Embryonic facial prominence (tissue), 1 donor: ENCODE measurements around the gene GRIN3A.
"Not testable (repeated sequence)": the region's sequence is repeated elsewhere in the genome, so short reads cannot be mapped to it uniquely, and the experiment has no call there.

Experiments used
- DNase-seq: peaks from one replicate; pipeline ENCODE4 v3.0.0-alpha.2; 2016; ENCODE audit errors: extremely low spot score

GRIN3A gene

DNA sequence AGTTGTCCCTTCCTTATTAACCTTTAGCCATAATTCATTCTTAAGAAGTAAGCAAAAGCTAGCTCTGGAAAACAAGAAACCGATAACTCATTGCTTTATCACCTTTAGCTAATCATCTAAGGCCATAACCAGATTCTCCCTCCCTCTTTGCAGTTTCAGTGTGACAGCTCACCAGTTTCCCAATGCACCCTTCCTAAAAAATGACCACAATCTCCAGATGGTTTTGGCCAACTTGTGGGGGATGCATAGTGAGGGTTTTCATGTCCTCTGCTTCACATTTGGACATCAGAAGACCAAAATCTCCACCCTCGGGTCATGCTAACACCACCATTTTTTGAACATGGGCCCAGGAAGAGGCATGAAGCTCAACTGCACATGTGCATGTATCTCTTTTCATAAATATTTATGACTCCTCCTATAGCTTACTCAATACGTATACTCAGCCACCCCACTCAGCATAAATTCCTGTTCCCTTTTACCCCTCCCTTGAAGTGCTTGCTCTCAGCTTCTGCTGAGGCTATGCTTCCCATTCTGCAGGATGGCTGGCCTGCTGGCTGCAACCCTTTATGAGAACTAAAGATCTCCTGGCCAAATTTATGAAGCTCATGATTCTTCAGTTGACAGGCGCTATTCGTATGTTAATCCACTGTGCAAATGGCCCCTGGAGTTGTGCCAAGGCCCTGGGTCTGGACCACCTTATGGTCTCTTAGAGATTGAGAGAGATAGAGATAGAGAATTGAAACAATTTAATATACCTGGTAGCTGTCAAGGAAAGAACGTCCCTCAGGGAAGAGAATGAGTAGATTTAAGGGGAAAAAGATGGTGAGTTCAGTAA, 158.5 kb downstream of the GRIN3A start:
- no peak for DNase-seq

DNA sequence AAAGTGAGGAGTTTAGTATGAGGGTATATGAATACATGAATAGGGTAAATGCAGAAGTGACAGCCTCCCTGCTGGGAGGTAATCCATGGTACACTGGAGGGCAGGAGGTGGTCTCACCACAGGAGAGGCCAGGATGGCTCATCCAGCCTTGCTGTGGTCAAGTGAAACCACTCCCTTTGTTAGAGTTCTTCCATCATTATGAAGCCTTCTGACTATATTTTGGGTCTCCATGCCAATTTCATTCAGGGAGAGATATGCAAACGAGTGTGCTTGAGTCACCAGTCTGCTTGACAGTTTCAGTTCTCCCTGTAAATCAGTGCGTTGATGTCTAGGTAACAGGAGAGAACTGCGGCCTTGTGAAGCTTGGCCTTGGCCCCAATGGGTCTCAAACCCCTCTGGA, 160.1 kb downstream of the GRIN3A start:
- no peak for DNase-seq

DNA sequence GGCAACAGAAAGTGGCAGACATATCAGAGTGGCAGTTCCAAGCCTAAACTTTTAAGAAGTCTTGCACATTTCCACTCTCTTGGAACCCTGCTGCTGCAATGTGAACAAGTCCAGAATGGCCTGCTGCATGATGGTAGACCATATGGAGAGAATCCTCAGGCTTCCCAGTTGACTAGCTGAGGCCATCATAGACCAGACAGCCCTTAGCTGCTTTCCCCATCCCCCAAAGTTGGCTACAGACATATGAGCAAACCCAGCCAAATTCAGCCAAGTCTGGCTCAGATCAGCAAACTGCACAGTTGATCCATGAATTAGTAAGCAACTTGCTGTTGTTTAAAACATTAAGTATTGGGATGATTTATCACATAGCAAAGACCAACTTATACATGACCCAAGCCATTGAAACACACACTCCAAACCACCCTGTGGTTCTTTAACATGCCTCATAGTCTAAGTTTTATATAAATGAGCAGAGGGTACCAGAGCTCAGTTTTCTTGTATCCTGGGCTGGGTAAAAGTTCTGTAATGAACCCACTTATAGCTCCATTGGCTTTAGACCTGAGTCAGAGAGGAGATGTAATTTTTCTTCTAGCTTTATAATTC, 163.6 kb downstream of the GRIN3A start:
- no peak for DNase-seq

DNA sequence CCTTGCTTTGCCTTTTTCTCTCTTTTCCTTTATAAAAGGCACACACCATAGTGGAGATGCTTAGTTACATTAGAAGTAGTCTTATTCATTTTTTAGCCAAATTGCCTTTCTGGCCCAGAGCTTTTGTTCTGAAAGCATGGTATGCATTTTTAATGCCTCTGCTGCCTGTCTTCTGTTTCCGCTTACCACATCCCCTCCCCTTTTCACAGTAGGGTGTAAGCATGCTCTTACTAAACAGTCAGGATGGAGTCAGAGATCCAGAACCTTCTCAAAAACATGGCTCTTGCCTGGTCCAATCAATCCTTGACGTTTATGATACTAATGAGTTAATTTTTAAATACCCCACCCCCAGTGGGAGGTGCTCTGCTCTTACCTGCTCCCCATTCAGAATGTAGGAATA, 166.1 kb downstream of the GRIN3A start:
- no peak for DNase-seq

DNA sequence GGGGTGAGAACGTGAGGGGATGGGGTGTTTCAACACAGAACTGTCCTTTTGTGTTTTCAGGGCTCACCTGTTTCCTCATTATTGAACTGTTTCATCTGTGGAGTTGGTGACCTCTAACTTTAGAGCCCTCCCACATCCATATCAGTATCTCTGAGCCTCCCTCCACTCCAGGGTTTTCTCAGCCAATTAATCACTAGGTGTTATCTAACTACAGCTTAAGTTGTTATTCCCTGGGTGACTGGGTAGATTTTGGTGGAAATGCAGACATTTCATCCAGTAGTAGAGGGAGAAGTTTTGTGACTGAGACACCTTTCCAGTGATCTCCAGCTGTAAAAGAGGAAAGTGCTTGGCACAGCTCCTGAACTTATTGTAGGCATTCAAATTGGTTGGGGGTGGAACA, 167.3 kb downstream of the GRIN3A start:
- DNase-seq = no peak

DNA sequence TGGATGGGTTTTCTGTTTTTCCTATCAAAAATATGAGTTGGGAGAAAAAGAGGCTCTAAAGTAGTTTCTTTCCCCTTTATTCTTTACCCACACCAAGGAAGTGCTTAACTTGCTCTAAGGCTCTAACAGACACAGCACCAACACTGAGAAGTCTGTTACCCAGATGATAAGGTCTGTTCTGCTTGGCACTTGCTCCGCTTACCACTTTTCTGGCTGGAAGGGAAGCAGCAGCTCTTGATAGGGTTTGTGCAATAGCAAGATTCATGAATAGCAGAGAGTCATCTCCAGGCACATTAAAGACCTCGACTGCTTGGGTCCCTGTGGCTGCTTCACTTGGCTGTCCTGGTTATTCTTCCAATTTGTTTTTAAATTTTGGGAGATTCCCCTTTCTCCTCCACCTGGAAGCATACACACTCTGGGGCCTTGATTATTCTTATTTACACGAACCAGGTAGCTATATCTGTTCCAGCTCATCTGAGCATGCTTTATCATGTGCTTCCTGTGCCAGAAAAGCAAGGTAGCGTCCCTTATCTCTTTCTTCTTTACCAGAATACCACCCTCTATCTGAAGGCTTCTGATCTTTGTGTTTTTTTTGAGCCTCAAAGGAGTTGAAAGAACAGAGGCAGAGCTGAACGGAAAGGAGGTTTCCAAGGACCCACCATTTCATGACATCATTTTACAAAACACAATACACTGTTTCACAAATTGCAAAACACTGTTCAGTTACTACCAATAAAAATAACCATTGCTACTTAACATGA, 168.5 kb downstream of the GRIN3A start:
- no peak for DNase-seq

DNA sequence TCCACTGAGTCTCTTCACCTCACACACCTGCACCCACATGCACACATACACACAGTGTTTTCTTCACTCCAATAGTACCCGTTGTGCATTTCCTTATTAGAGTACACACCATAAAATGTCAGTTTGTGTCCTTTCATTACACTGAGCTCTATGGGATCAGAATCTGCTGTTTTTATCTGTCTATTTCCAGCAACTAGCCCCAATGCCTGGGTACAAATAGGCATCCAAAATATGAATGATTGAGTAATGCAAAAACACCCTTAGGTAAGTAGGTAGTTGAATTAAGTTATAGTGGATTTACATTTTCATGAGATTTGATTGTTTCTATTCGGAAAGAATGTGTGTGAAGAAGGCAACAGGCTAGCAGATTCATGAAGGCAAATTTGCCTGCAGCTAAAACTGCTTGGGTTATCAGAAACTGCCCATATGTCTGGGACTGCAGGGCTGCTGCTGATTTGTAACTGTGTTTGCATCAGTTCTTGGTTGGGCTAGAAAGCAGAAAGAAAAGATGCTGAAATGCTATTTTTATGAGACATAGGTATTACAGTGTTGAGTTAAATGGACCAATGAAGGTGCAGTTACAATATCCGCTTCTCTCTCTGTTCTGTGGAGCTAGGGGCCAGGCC, 170.6 kb downstream of the GRIN3A start:
- no peak for DNase-seq

DNA sequence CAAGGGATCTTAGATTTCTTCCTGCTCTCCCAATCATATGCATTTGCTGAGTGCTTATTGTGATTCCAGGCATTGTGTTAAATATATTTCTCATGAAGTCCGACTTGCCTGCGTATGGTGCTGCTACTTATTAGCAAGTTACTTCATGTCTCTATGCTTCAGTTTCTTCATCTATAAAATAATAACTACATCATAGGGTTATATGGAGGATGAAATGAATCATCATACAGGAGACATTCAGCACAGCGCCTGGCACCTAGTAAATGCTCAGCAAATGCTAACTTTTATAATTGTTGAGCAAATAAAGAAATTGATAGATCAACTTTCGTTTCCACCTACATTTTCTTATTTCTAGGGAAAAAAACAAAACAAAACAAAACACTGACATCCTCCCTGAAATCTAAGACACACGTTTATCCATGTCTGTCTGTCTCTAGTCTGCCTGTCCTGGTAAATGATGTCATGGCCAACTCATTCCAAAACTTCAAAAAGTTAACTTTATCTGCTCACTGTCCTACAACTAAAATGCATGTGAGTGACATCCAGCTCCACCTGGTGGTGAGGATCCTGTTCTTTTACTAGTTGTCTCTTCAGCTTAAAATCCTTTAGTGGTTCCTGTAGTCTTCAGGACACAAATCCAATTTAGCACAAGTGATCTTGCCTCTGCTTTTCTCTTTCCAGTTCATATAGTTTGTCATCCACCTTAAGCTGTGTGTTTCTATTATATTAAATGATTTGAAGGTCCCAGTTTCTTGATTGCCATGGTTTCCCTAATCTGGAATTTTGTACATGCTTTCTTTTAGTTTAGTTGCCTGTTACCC, 171.3 kb downstream of the GRIN3A start:
- DNase-seq = no peak

DNA sequence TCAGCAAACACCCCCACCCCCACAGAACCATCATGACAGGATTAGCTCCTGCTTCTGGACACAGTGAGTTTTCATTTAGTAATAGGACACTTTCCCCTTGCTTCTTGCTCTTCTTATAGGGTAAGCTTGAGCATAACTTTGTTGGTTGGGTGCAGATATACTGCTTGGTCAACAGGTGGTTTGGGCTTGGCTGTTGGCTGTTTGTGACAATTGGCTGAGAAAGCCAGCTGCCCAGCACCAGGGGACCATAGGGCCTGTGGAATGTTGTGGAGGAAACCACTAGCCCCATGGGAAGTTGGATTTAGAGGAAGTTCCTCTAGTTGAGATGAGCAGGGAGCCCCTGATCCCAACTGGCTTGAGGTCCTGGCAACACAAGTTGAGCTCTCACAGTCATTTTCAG, 174.2 kb downstream of the GRIN3A start:
- no peak for DNase-seq

DNA sequence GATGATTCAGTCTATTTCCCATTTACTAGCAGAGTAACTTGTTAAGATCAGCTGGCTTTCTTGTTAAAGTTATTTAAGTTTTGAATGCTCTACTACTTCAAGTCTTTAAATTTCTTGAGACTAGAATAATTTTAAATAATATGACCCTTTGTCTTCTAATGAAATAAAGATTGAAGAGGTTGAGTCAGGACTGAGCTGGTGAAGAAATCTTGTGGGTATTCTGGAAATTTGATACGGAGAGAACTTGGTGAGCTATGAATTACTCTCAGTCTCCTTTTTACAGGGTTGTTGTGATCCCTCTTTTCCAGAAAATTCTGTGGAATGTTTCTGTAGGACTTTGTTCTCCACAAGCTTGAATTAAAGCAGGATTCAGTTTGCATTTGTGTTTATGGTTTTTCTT, 175.5 kb downstream of the GRIN3A start:
- no peak for DNase-seq

DNA sequence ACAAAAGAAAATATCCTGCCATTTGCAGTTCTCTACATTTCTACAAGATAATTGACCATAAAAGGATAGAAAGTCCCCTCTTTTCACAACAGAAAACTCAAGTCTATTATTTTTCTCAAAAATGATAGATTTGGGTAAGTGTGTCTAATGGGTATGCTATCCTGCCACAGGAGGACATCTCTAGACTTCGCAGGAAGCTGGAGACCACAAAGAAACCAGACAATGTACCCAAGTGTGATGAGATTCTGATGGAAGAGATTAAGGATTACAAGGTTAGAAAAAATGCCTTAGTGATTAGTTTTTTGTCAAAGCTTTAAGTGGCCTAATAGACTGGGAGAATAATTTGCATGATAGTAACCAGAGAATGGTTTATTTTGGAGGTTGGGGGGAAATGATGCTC, 176.7 kb downstream of the GRIN3A start:
- DNase-seq = no peak

DNA sequence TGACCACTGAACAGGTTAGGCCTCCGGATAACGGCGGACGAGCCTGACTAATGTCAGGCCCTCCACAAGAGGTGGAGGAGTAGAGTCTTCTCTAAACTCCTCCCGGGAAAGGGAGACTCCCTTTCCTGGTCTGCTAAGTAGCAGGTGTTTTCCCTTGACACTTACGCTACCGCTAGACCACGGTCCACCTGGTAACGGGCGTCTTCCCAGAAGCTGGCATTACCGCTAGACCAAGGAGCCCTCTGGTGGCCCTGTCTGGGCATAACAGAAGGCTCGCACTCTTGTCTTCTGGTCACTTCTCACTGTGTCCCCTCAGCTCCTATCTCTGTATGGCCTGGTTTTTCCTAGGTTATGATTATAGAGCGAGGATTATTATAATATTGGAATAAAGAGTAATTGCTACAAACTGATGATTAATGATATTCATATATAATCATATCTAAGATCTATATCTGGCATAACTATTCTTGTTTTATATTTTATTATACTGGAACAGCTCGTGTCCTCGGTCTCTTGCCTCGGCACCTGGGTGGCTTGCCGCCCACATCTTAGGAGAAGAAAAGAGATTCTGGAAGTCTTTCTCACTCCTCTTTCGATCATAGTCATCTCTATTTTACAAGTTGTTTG, 188.9 kb downstream of the GRIN3A start:
- DNase-seq = not testable (repeated sequence)

DNA sequence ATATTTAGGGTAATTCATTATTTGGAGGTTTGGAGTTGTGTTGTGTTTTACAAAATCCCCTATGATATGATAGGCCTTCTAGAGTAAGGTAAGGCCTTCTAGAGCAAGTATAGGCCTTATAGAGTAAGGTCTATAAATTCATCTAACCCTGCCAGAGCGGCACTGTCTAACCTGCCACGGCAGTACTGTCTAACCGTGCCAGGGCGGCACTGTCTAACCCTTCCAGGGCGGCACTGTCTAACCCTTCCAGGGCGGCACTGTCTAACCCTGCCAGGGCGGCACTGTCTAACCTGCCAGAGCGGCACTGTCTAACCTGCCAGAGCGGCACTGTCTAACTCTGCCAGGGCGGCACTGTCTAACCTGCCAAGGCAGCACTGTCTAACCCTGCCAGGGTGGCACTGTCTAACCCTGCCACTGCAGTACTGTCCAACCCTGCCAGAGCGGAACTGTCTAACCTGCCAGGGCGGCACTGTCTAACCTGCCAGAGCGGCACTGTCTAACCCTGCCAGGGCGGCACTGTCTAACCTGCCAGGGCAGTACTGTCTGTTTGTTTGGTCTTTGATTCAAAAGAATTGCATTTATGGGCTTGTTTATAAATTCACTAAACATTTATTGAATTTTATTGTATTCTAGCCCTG, 195.2 kb downstream of the GRIN3A start:
- DNase-seq = no peak

DNA sequence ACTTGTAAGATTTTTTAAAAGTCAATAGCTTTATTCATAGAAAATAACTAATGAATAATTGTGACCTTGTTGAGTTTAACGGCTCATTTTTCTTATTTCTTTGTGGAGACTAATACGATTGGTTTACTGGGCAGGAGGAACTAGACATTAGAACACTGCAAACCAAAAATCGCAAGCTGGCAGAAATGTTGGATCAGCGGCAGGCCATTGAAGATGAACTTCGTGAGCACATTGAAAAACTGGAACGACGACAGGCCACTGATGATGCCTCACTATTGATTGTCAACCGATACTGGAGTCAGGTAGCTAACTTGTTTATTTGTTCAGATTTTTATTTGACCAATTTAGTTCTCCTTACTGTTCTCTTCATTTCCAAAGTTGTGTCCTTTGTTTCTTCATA, 198.4 kb downstream of the GRIN3A start:
- no peak for DNase-seq

DNA sequence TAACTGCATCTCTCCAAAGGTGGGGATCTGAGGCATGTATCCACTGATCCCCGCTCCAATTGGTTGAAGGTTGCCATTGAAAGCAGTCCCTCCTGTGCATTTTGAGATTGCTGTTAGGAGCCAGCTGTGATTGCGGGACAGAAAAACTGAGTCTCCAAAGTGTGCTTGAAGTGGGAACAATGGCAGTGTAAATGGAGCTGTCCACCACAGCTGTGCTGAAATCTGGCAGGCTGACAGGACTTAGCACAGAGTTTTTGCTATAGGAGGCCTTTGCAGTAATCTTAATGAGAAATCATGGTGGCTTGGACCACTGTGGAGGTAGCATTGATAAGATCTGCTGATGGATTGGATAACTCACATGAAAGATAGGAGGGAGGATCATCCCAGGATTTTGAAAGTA, 201.5 kb downstream of the GRIN3A start:
- no peak for DNase-seq

DNA sequence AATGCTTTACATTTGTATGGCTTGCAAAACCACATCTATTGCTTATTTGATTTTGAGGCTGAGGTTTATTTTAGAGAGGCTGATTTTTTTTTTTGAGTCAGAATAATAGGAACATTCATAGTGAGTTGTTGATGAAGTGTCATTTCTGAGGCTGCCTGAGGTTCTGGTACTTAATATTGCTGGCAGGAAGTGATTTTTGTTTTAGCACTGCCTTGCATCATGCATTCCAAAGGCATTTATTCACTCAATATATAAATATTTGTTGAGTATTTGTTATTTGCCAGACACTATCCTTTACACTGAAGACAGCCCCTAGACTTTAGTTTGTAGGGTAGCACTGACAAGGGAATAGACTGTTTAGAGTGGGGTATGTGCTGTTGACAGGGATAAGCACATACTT, 202.1 kb downstream of the GRIN3A start:
- no peak for DNase-seq

DNA sequence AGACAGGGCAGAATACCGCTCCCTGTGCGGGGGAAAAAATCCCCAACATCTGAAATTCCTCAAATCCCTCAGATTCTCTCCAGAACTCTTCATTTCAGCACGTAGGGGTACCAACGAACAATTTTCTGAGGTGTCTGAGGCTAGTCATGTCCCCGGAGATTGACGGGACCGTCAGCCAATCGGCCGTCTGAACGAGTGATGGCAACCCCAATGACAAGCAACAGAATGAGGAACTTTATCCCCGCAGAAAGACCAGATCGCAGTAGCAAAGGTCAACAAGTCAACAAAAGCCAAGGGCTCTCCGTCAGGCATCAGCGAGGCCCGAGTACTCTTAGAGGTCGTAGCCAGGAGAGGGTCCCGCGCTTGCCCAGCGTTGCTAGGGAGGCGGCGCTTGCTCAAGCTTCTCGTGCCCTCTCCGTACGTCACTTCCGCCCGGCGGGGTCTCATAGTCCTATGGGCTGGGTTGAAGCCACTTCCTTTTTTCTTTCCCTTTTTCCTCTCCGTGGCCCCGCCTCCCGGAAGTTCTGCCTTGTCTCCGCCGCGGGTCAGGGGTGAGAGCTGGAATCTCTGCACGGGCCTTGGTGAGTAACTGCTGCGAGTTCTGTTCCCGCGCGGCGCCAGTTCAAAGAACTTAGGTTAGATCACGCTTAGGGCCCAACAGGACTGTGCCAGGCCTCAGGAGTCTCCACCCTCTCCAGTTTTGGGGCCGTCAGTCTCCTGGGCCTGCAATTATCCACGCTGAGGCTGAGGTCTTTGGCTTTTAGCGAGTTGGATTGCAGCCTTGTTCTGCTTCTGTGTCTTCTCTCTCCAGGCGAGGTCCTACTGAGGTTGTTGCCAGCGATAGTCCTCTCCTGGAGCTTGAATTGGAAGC, 204.9 kb downstream of the GRIN3A start, which contains the start of gene RNF20:
TSS of gene RNF20 (plus strand) at position 520 of the 871 bp plus-strand sequence. CDS start 1,571 bp downstream, outside the sequence.
- DNase-seq = peak; percentile 99

DNA sequence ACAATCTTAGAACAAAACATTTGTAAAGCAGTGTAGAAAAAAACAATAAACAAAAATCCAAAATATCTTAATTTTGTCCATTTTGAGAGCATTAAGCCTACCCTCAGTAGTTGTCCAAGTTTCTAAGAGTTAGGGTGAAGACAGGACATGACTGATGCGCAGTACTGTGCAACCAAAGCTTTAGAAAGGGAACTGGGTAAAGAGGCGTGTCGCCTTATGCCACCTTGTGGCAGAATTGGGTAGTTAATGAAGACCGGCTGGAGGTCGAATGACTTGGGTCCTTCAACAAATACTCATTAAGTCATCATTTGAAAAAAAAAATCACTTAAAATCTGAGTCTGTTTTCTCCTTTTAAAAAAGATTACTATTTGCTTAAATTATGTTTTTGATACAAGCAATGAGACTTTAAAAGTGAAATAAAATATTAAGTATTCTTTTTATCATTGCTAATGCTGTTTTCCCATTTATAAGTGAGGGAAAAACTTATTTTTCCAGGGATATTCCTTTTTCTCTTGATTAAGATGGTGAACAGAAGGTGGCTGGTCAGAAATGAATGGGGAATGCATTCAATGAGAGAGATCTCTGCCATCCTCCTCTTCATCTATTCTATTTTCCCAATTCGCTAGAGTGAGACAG, 208.3 kb downstream of the GRIN3A start:
- no peak for DNase-seq

DNA sequence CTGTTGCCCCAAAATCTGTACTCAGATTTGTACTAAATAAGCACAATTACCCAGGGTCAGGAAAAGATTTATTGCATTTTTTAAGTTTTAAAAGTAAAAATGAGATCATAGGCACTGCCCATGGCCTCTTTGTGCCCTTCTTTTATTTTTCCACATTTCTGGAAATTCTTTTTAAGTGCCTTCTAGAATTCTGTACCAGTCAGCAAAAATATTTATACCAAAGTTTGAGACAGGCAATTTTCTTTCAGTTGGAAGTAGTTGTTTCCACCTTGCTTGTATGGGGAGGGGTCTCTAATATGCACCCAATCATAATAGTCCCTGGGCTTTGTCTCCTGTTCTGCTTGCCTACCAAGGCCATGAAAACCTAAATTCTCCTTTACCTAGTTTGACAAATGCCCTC, 210.4 kb downstream of the GRIN3A start:
- DNase-seq = no peak
